Smooth muscle cell (in vitro differentiated cells): Measurements from ENCODE around the gene IQCN. TPM values are rescaled to one million over a fixed set of nuclear protein-coding genes. Genes with fewer than 3 reads are reported as not detected.

Source experiments
- DNase-seq: peaks from one replicate; lab custom pipeline; 2025; ENCODE audit not compliant: unreplicated experiment; lab: John Stamatoyannopoulos, UW
- H2AFZ ChIP-seq: fragments of 200-600 bp; sonication (generic); 2 replicates; pipeline ENCODE4 v1.6.0; 2016; ENCODE audit warnings: antibody characterized with exemption, low read depth, mild to moderate bottlenecking
- H3F3A ChIP-seq: fragments of 200-600 bp; sonication (generic); 2 replicates; pipeline ENCODE4 v1.6.0; 2017; ENCODE audit warnings: antibody characterized with exemption, low read depth
- H3K27ac ChIP-seq: fragments of 200-600 bp; sonication (generic); 2 replicates; pipeline ENCODE4 v1.5.1; 2016; ENCODE audit warnings: low read depth, mild to moderate bottlenecking
- H3K27me3 ChIP-seq: fragments of 200-600 bp; sonication (generic); 2 replicates; pipeline ENCODE4 v1.6.1; 2016; ENCODE audit warnings: low read depth, mild to moderate bottlenecking
- H3K36me3 ChIP-seq: fragments of 200-600 bp; sonication (generic); 2 replicates; pipeline ENCODE4 v1.5.1; 2016; ENCODE audit warnings: low read depth
- H3K4me1 ChIP-seq: fragments of 200-600 bp; sonication (generic); 2 replicates; pipeline ENCODE4 v1.5.1; 2016; ENCODE audit warnings: low read depth
- H3K4me2 ChIP-seq: fragments of 200-600 bp; sonication (generic); 2 replicates; pipeline ENCODE4 v1.6.0; 2016; ENCODE audit warnings: mild to moderate bottlenecking
- H3K4me3 ChIP-seq: fragments of 200-600 bp; sonication (generic); 2 replicates; pipeline ENCODE4 v1.5.1; 2016; ENCODE audit warnings: mild to moderate bottlenecking
- H3K79me2 ChIP-seq: fragments of 200-600 bp; sonication (generic); 2 replicates; pipeline ENCODE4 v1.6.0; 2016; ENCODE audit warnings: low read depth, mild to moderate bottlenecking
- H3K9ac ChIP-seq: fragments of 200-600 bp; sonication (generic); 2 replicates; pipeline ENCODE4 v1.6.0; 2016; ENCODE audit warnings: low read depth
- H3K9me3 ChIP-seq: fragments of 200-600 bp; sonication (generic); replicated peaks from 2 replicates; pipeline ENCODE4 v1.5.1; 2016; ENCODE audit warnings: low read depth
- H4K20me1 ChIP-seq: fragments of 200-600 bp; sonication (generic); 2 replicates; pipeline ENCODE4 v1.6.0; 2016; ENCODE audit warnings: low read depth
- CTCF ChIP-seq: fragments of 200-600 bp; sonication (generic); IDR thresholded peaks from 2 replicates; pipeline ENCODE4 v1.5.1; 2017; ENCODE audit warnings: borderline replicate concordance, mild to moderate bottlenecking, antibody characterized with exemption; ENCODE audit not compliant: insufficient read depth, poor library complexity, severe bottlenecking
- WGBS: methylation state at CpG from one replicate; pipeline ENCODE4 v1.1.7; 2016; ENCODE audit warnings: low lambda C conversion rate; 5-methylcytosine and 5-hydroxymethylcytosine counted together
- polyA plus RNA-seq: library from polyadenylated mRNA; unstranded; fragments of >200 nt; fragmentation: Nextera tagmentation; extraction: Ambion mirVana; gene quantifications from 2 replicates; pipeline ENCODE4 v1.2.1, GENCODE V29; 2016
- total RNA-seq: library from RNA; depleted of rRNA; stranded (reverse); fragments of >200 nt; gene quantifications from 2 replicates; pipeline ENCODE4 v1.2.3, GENCODE V29; 2014

The IQCN gene
- total and polyA plus RNA-seq, 2 experiments from 2014 or later = 2.5 to 4.9 TPM

- Histone ChIP-seq H3K4me2 (no peak overlapping the region), H3K27ac (no peak overlapping the region), H3K79me2 (no peaks in the 10 kb centered on the region), H3F3A (no peaks in the 10 kb centered on the region), H3K9me3 (no peaks in the 10 kb centered on the region), H3K27me3 (no peaks in the 10 kb centered on the region), H3K9ac (no peak overlapping the region), H2AFZ (no peak overlapping the region), H3K36me3 (no peaks in the 10 kb centered on the region), H3K4me3 (no peak overlapping the region), H4K20me1 (no peaks in the 10 kb centered on the region), H3K4me1 (no peaks in the 10 kb centered on the region)
- 90% methylated on average over 2 of the region's 2 CpGs for WGBS
- no peak for TF ChIP-seq CTCF
- DNase-seq = no peak
These were observed 12.8 kb downstream of the IQCN start for GRCh38 chr19:18261474-18261873.

DNA sequence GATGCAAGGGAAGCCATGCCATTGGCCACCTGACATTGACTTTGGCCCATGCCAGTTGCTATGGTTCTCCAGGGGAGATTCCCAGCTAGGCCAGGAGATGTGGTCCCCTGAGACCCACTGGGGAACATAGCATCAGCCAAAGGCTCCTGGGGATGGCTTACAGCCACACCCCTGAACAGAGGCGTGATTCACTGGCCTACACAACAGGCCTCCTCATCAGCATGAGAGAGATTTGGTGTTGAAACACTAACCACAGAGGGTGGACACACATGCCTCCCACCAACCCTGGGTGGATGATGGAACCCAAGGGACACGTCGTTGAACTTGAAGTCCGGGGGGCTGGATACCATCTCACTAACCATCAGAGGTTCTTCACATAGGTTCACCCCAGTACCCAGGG lies 14.4 kb downstream of the IQCN start:
- no peak overlapping the region for H3K9ac ChIP-seq
- H3K4me3 ChIP-seq = no peak overlapping the region
- DNase-seq = no peak
- H3K27ac ChIP-seq = no peak overlapping the region
- H2AFZ ChIP-seq = no peak overlapping the region
- H3K27me3 ChIP-seq = peaks cover 9% of the 10 kb centered on the region
- WGBS = 93% methylated on average over 4 of the region's 4 CpGs
- H3K9me3 ChIP-seq = no peaks in the 10 kb centered on the region
- no peaks in the 10 kb centered on the region for H3F3A ChIP-seq
- no peak overlapping the region for H3K4me2 ChIP-seq
- no peaks in the 10 kb centered on the region for H4K20me1 ChIP-seq
- no peaks in the 10 kb centered on the region for H3K4me1 ChIP-seq
- no peaks in the 10 kb centered on the region for H3K79me2 ChIP-seq
- no peak for TF ChIP-seq CTCF
- H3K36me3 ChIP-seq = no peaks in the 10 kb centered on the region

DNA sequence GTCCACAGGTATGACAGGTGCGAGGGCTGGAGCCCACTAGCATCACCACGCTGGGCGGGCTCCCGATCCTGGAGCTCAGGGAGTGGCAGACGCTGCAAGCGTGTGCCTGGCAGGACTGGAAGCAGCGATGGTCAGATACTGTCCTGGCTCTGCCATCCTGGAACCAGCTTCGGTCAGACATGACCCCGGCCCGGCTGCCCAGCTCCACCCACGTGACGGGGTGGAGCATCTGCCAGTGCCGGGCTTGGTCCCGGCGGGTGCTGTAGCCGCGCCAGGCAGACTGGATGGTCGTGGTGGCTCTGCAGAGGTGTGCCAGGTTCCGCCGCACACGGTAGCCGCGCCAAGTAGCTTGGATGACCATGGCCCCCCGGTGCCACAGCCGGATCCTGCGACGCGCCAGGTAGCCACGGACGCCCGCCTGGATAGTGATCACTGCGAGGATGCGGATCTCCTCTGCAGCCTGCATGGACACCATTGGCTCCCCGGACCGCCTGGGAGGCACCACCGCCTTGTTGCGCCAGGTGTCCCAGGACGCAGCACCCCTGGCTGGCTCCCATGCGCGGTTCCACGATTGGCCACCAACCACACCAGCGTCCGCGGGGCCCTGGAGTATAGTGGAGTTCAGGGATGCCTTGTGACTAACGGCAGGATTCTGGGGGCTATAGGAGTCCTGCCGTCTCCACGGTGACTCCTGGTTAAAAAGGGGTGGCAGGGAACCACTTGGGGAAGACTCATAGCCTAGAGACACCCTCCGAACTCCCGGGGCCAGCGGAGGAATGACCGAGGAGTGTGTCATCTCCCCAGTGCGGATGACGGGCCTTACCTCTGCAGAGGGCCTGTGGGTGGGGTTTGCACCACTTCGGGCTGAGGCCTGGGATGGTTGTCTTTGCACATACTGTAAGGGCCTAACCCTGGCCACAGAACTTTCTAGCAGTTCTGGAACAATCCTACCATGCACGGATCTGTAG lies 16.5 kb downstream of the IQCN start:
- Histone ChIP-seq H2AFZ (no peak overlapping the region), H3K79me2 (no peaks in the 10 kb centered on the region), H3K4me2 (no peak overlapping the region), H3K4me1 (no peaks in the 10 kb centered on the region), H3K9ac (no peak overlapping the region), H3K27ac (no peak overlapping the region), H3K4me3 (no peak overlapping the region), H3F3A (no peaks in the 10 kb centered on the region), H3K9me3 (no peaks in the 10 kb centered on the region), H3K36me3 (no peaks in the 10 kb centered on the region), H4K20me1 (no peaks in the 10 kb centered on the region), H3K27me3 (peaks cover 25% of the 10 kb centered on the region)
- DNase-seq = peak; percentile 36
- TF ChIP-seq CTCF = no peak
- 91% methylated on average over 47 of the region's 55 CpGs for WGBS
